H1 (cell line): Measurements from ENCODE around the gene LAX1. TPM values are rescaled to one million over a fixed set of nuclear protein-coding genes. Genes with fewer than 3 reads are reported as not detected.

Experiments
- CTCF ChIA-PET: fragments of 300-600 bp; sonication (Branson Sonifier 250); formaldehyde crosslinking; loops from one replicate; lab custom pipeline; 2021; ENCODE audit not compliant: partially characterized antibody; lab: Charles Lee
- POLR2A ChIA-PET: fragments of 300-600 bp; sonication (Branson Sonifier 250); formaldehyde crosslinking; loops from one replicate; lab custom pipeline; 2021; ENCODE audit warnings: inconsistent platforms; ENCODE audit not compliant: partially characterized antibody; lab: Charles Lee
- DNase-seq, 2 experiments: peaks; one replicate each; pipeline versions ENCODE4 v3.0.0 to v3.0.0-alpha.2; 2010 to 2022; ENCODE audit warnings: low spot score in 2 of 2, low read depth in 1 of 2, mixed read lengths in 1 of 2
- FAIRE-seq: peaks from 2 replicates; lab custom pipeline; 2011; peaks lifted over from hg19 to GRCh38; lab: Jason Lieb, UNC
- H2AFZ ChIP-seq: 2 replicates; pipeline ENCODE4 v1.8.1; 2012; ENCODE audit warnings: low read length, inconsistent platforms
- H2AK5ac ChIP-seq: 2 replicates; pipeline ENCODE4 v1.6.1; 2013; ENCODE audit warnings: low read depth, low read length
- H2BK120ac ChIP-seq: replicated peaks from 2 replicates; pipeline ENCODE3; 2013; ENCODE audit warnings: low read depth, low read length, inconsistent platforms
- H2BK12ac ChIP-seq: 2 replicates; pipeline ENCODE4 v1.6.1; 2013; ENCODE audit warnings: low read depth, low read length
- H2BK15ac ChIP-seq: 2 replicates; pipeline ENCODE4 v1.6.1; 2013; ENCODE audit warnings: low read length
- H2BK20ac ChIP-seq: 2 replicates; pipeline ENCODE4 v1.6.1; 2013; ENCODE audit warnings: low read length
- H2BK5ac ChIP-seq: 2 replicates; pipeline ENCODE4 v1.6.1; 2013; ENCODE audit warnings: low read depth, low read length
- H3K14ac ChIP-seq: 2 replicates; pipeline ENCODE4 v1.6.1; 2013; ENCODE audit warnings: inconsistent platforms; ENCODE audit not compliant: insufficient read length
- H3K18ac ChIP-seq: 2 replicates; pipeline ENCODE4 v1.6.1; 2013; ENCODE audit warnings: low read length; ENCODE audit errors: extremely low read depth
- H3K23ac ChIP-seq: 2 replicates; pipeline ENCODE4 v1.6.1; 2013; ENCODE audit warnings: inconsistent platforms; ENCODE audit not compliant: insufficient read length
- H3K23me2 ChIP-seq: 2 replicates; pipeline ENCODE4 v1.6.1; 2013; ENCODE audit warnings: low read depth, low read length
- H3K27ac ChIP-seq: 2 replicates; pipeline ENCODE4 v1.6.1; 2011; ENCODE audit warnings: low read depth, low read length, inconsistent platforms
- H3K27me3 ChIP-seq, 4 experiments: replicated peaks in 1 of 4; 1 replicate in 1 of 4; 2 replicates in 3 of 4; pipeline versions ENCODE4 v1.6.1 to v1.8.1; 2011 to 2013; ENCODE audit warnings: low read length in 3 of 4, mild to moderate bottlenecking in 3 of 4, inconsistent platforms in 2 of 4, mixed read lengths in 2 of 4, moderate library complexity in 1 of 4; ENCODE audit not compliant: control insufficient read depth in 3 of 4, insufficient read depth in 3 of 4; ENCODE audit errors: extremely low read depth in 1 of 4
- H3K36me3 ChIP-seq, 4 experiments: 2 replicates each; pipeline versions ENCODE4 v1.6.1 to v1.8.1; 2011 to 2013; ENCODE audit warnings: mild to moderate bottlenecking in 4 of 4, low read length in 3 of 4, moderate library complexity in 2 of 4, control low read depth in 1 of 4, inconsistent platforms in 1 of 4; ENCODE audit not compliant: insufficient read depth in 4 of 4, control insufficient read depth in 2 of 4
- H3K4ac ChIP-seq: replicated peaks from 2 replicates; pipeline ENCODE3; 2013; ENCODE audit warnings: low read length, low read depth, mixed read lengths, inconsistent platforms; ENCODE audit not compliant: insufficient read length
- H3K4me1 ChIP-seq, 4 experiments: replicated peaks in 1 of 4; 1 replicate in 1 of 4; 2 replicates in 3 of 4; pipeline versions ENCODE4 v1.6.1 to v1.8.1; 2011 to 2013; ENCODE audit warnings: low read length in 3 of 4, inconsistent platforms in 2 of 4, mixed read lengths in 1 of 4; ENCODE audit not compliant: insufficient read depth in 4 of 4, control insufficient read depth in 3 of 4
- H3K4me2 ChIP-seq, 2 experiments: 2 replicates each; pipeline versions ENCODE4 v1.6.1 to v1.8.1; 2011 to 2013; ENCODE audit warnings: low read depth in 2 of 2, low read length in 2 of 2, control low read depth in 1 of 2, inconsistent platforms in 1 of 2, mild to moderate bottlenecking in 1 of 2; ENCODE audit not compliant: insufficient read depth in 1 of 2
- H3K4me3 ChIP-seq, 4 experiments: fragments of 200-600, 300-600 bp in 1 of 4; sonication (generic), shearing (Covaris generic), sonication (Bioruptor Twin) in 1 of 4; 2 replicates each; pipeline versions ENCODE4 v1.5.1 to v1.8.1; 2011 to 2016; ENCODE audit warnings: low read length in 4 of 4, low read depth in 3 of 4, control low read depth in 2 of 4, inconsistent platforms in 2 of 4, mild to moderate bottlenecking in 2 of 4, mixed read lengths in 1 of 4, moderate library complexity in 1 of 4; ENCODE audit not compliant: insufficient read depth in 2 of 4; ENCODE audit errors: extremely low read depth in 1 of 4
- H3K56ac ChIP-seq: replicated peaks from 2 replicates; pipeline ENCODE3; 2013; ENCODE audit warnings: low read depth, mild to moderate bottlenecking, mixed read lengths, low read length, inconsistent platforms; ENCODE audit not compliant: insufficient read length
- H3K79me1 ChIP-seq: 2 replicates; pipeline ENCODE4 v1.6.1; 2013; ENCODE audit warnings: low read depth, low read length, control low read depth
- H3K79me2 ChIP-seq, 2 experiments: 2 replicates each; pipeline versions ENCODE4 v1.6.1 to v1.8.1; 2012 to 2013; ENCODE audit warnings: low read length in 2 of 2, mild to moderate bottlenecking in 2 of 2, inconsistent platforms in 1 of 2; ENCODE audit not compliant: insufficient read depth in 2 of 2, control insufficient read depth in 1 of 2
- H3K9ac ChIP-seq, 4 experiments: replicated peaks in 1 of 4; 1 replicate in 1 of 4; 2 replicates in 3 of 4; pipeline versions ENCODE4 v1.6.1 to v1.8.1; 2011 to 2013; ENCODE audit warnings: low read depth in 3 of 4, low read length in 3 of 4, control low read depth in 2 of 4, mild to moderate bottlenecking in 2 of 4, moderate library complexity in 2 of 4, inconsistent platforms in 1 of 4; ENCODE audit errors: extremely low read depth in 1 of 4
- H3K9me3 ChIP-seq, 2 experiments: 2 replicates each; pipeline versions ENCODE4 v1.6.1 to v1.8.1; 2012 to 2013; ENCODE audit warnings: mild to moderate bottlenecking in 2 of 2, moderate library complexity in 2 of 2, control low read depth in 1 of 2, inconsistent platforms in 1 of 2, low read depth in 1 of 2, low read length in 1 of 2, mixed read lengths in 1 of 2; ENCODE audit not compliant: insufficient read depth in 2 of 2
- H4K20me1 ChIP-seq, 2 experiments: replicated peaks in 1 of 2; 2 replicates each; pipeline versions ENCODE3 to v1.8.1; 2011 to 2013; ENCODE audit warnings: inconsistent platforms in 2 of 2, low read length in 2 of 2, mild to moderate bottlenecking in 1 of 2; ENCODE audit not compliant: insufficient read depth in 2 of 2, control insufficient read depth in 1 of 2
- H4K5ac ChIP-seq: 2 replicates; pipeline ENCODE4 v1.6.1; 2013; ENCODE audit warnings: low read length, low read depth, mixed read lengths, inconsistent platforms; ENCODE audit not compliant: insufficient read length
- H4K8ac ChIP-seq: 2 replicates; pipeline ENCODE4 v1.8.0; 2013; ENCODE audit warnings: mild to moderate bottlenecking, moderate library complexity, low read length, inconsistent platforms; ENCODE audit not compliant: insufficient read depth; ENCODE audit errors: extremely low read depth
- H4K91ac ChIP-seq: replicated peaks from 2 replicates; pipeline ENCODE3; 2013; ENCODE audit warnings: low read length, mixed read lengths, inconsistent platforms; ENCODE audit not compliant: insufficient read length
- ATF3 ChIP-seq: IDR thresholded peaks from 2 replicates; pipeline ENCODE4 v1.6.1; 2011; ENCODE audit warnings: low read depth, mild to moderate bottlenecking, low read length; ENCODE audit not compliant: insufficient read depth
- NRF1 ChIP-seq: IDR thresholded peaks from 2 replicates; pipeline ENCODE4 v1.6.1; 2011; ENCODE audit warnings: mild to moderate bottlenecking, low read depth, low read length, improper control_type of control experiment
- PHF8 ChIP-seq: fragments of 200-600 bp; sonication (generic); conservative IDR thresholded peaks from 2 replicates; pipeline ENCODE4 v1.7.1; 2012; ENCODE audit warnings: low read depth, mild to moderate bottlenecking, inconsistent platforms, low read length, moderate library complexity
- SAP30 ChIP-seq: fragments of 300-600 bp; sonication (generic); IDR thresholded peaks from 2 replicates; pipeline ENCODE4 v1.7.1; 2012; ENCODE audit warnings: low read length, moderate library complexity, mild to moderate bottlenecking, inconsistent platforms; ENCODE audit not compliant: insufficient read depth, insufficient replicate concordance
- SIN3A ChIP-seq, 2 experiments: IDR thresholded peaks in 1 of 2; conservative IDR thresholded peaks in 1 of 2; 2 replicates each; pipeline ENCODE4 v1.6.1; 2011 to 2012; ENCODE audit warnings: low read length in 2 of 2, improper control_type of control experiment in 1 of 2, low read depth in 1 of 2, mild to moderate bottlenecking in 1 of 2
- SP1 ChIP-seq: IDR thresholded peaks from 2 replicates; pipeline ENCODE4 v1.6.1; 2011; ENCODE audit warnings: low read depth, low read length
- YY1 ChIP-seq: IDR thresholded peaks from 2 replicates; pipeline ENCODE4 v1.6.1; 2011; ENCODE audit warnings: low read depth, mild to moderate bottlenecking, low read length
- WGBS, 2 experiments: shearing (Covaris generic) in 1 of 2; methylation state at CpG; one replicate each; pipeline versions ENCODE4 v1.1.6 to v1.1.7; 2013 to 2015; ENCODE audit warnings: low lambda C conversion rate in 2 of 2, mixed read lengths in 2 of 2, inconsistent platforms in 1 of 2, low coverage in 1 of 2, missing lambda C conversion rate in 1 of 2; ENCODE audit not compliant: insufficient replicate concordance in 2 of 2, insufficient coverage in 1 of 2, insufficient read length in 1 of 2; ENCODE audit errors: extremely low coverage in 1 of 2, missing lambda C conversion rate in 1 of 2; 5-methylcytosine and 5-hydroxymethylcytosine counted together
- polyA plus RNA-seq, 7 experiments: library from polyadenylated mRNA; depleted of rRNA in 3 of 7; stranded (reverse) in 5 of 7; unstranded in 2 of 7; fragments of >200 nt in 5 of 7; fragments of 200-250 nt in 2 of 7; gene quantifications; 1 replicate in 5 of 7; 2 replicates in 1 of 7; 4 replicates in 1 of 7; pipeline versions ENCODE4 v1.2.1 to v1.2.3, GENCODE V29; 2011 to 2013; ENCODE audit warnings: missing spikeins in 2 of 7, mixed read lengths in 2 of 7
- total RNA-seq: library from RNA; stranded (reverse); fragmentation: NEBNext Ultra II Directional; extraction: Animal tissue kit (Norgen Biotek cat#: 25700); gene quantifications from 2 replicates; pipeline ENCODE4 v1.2.1, GENCODE V29; 2021

LAX1 gene
- total and polyA plus RNA-seq, 2 of the 8 experiments (the other 6 are each of a cell fraction or from before 2014, with no cell fraction given), result 0.11 TPM; not detected in 1

- Histone ChIP-seq H3K23me2 (no peaks in the 10 kb centered on the region), H4K91ac (no peak overlapping the region), H2BK15ac (0 out of 2 replicates have a peak overlapping the region, but pooled peaks have one; percentile 40), H2AK5ac (no peak overlapping the region), H3K27ac (no peak overlapping the region), H3K4ac (no peak overlapping the region), H3K4me2 (no peak overlapping the region), H4K5ac (no peak overlapping the region), H4K8ac (no peak overlapping the region), H2BK20ac (no peak overlapping the region), H3K56ac (no peak overlapping the region), H4K20me1 (no peaks in the 10 kb centered on the region), H3K14ac (no peak overlapping the region), H2BK120ac (no peak overlapping the region), H3K9me3 (peaks cover 0 to 3% of the 10 kb centered on the region in 2 experiments; a peak in 1 of 4 replicates), H3K9ac (no peak overlapping the region), H2AFZ (no peak overlapping the region), H3K79me2 (no peaks in the 10 kb centered on the region), H3K23ac (no peak overlapping the region), H3K36me3 (no peaks in the 10 kb centered on the region), H3K79me1 (no peaks in the 10 kb centered on the region), H3K4me1 (no peaks in the 10 kb centered on the region), H2BK12ac (0 out of 2 replicates have a peak overlapping the region, but pooled peaks have one; percentile 80), H2BK5ac (no peak overlapping the region), H3K27me3 (no peaks in the 10 kb centered on the region; a peak in 1 of 7 replicates), H3K4me3 (no peak overlapping the region), H3K18ac (no peak overlapping the region)
- ChIA-PET POLR2A (interaction anchor here (1.3 kb wide), 1 partner anchor 8 kb away, joined by 3 read pairs; no protein-coding TSS in a partner anchor), CTCF (interaction anchor here (0.6 kb wide), 2 partner anchors 33 to 730 kb away, joined by 3 read pairs; no protein-coding TSS in a partner anchor)
- DNase-seq, result no peak
- no peak for FAIRE-seq
- 81% methylated on average over 15 of the region's 15 CpGs; no CpG with 5 or more reads in 1 of the 2 experiments for WGBS, 2 experiments
- TF ChIP-seq ATF3, result no peak
- TF ChIP-seq NRF1, result no peak
- no peak for TF ChIP-seq PHF8
- no peak for TF ChIP-seq YY1
- TF ChIP-seq SIN3A (conservative IDR thresholded peaks at IDR 0.05 in 1 of 2, IDR thresholded peaks at IDR 0.05 in 1 of 2; ENCODE audit: low read depth in 1 of 2, low read length in 2 of 2), result no peak
- TF ChIP-seq SP1, result no peak
- no peak for TF ChIP-seq SAP30
These were observed 4.7 kb downstream of the LAX1 start for GRCh38 chr1:203769505-203770343.
